HAP-1 (cell line): ENCODE results near the gene PPP1R36.
"Not testable (repeated sequence)": the region's sequence is repeated elsewhere in the genome, so short reads cannot be mapped to it uniquely, and the experiment has no call there.

Source experiments
- DNase-seq, 2 experiments: peaks; one replicate each; pipeline ENCODE4 v3.0.0-alpha.2; 2016 to 2020; ENCODE audit warnings: low spot score in 2 of 2
- H3K27me3 ChIP-seq: fragments of 250-450 bp; sonication (Bioruptor Pico); 2 replicates; pipeline ENCODE4 v1.5.1; 2020; ENCODE audit warnings: low read depth, mild to moderate bottlenecking, moderate library complexity
- H3K36me3 ChIP-seq: fragments of 250-450 bp; sonication (Bioruptor Pico); replicated peaks from 2 replicates; pipeline ENCODE4 v1.5.1; 2020; ENCODE audit warnings: mild to moderate bottlenecking
- H3K4me1 ChIP-seq: fragments of 250-450 bp; sonication (Bioruptor Pico); 2 replicates; pipeline ENCODE4 v1.5.1; 2020; ENCODE audit warnings: mild to moderate bottlenecking
- H3K4me3 ChIP-seq: fragments of 250-450 bp; sonication (Bioruptor Pico); 2 replicates; pipeline ENCODE4 v1.5.1; 2020; ENCODE audit warnings: mild to moderate bottlenecking, moderate library complexity
- H3K9me3 ChIP-seq: fragments of 250-450 bp; sonication (Bioruptor Pico); 2 replicates; pipeline ENCODE4 v1.5.1; 2020; ENCODE audit warnings: mild to moderate bottlenecking, moderate library complexity
- in situ Hi-C: fragments of 300-500 bp; cut with MboI; formaldehyde crosslinking; loops from 3 replicates; pipeline ENCODE4 v1.14.3; 2020; ENCODE audit warnings: low sequenced_read_pairs, inconsistent platforms, mixed read lengths

The PPP1R36 gene

GRCh38 chr14:64541261-64541971 lies 8.3 kb upstream of the PPP1R36 start:
- Histone ChIP-seq H3K36me3 (no peaks in the 10 kb centered on the region), H3K27me3 (no peaks in the 10 kb centered on the region), H3K4me3 (no peak overlapping the region), H3K9me3 (no peaks in the 10 kb centered on the region), H3K4me1 (no peaks in the 10 kb centered on the region; the same call in 1 of the 2 replicates)
- no peak for DNase-seq
- in situ Hi-C loops = no loop called here

- H3K36me3 ChIP-seq = no peaks in the 10 kb centered on the region
- no peak overlapping the region for H3K4me3 ChIP-seq
- no peak for DNase-seq
- in situ Hi-C loops = no loop called here
- no peaks in the 10 kb centered on the region for H3K9me3 ChIP-seq
- H3K27me3 ChIP-seq = no peaks in the 10 kb centered on the region
- H3K4me1 ChIP-seq = no peaks in the 10 kb centered on the region; the same call in 1 of the 2 replicates
Observed at GRCh38 chr14:64541972-64542835, 7.6 kb upstream of the PPP1R36 start.

GRCh38 chr14:64542836-64543201 lies 6.9 kb upstream of the PPP1R36 start:
- in situ Hi-C loops = no loop called here
- no peak for DNase-seq
- no peak overlapping the region for H3K4me3 ChIP-seq

GRCh38 chr14:64544607-64545312 lies 5.0 kb upstream of the PPP1R36 start:
- in situ Hi-C loops = no loop called here
- DNase-seq = no peak
- no peaks in the 10 kb centered on the region for H3K9me3 ChIP-seq

More at GRCh38 chr14:64542836-64543201, 6.9 kb upstream of the PPP1R36 start:
- no peaks in the 10 kb centered on the region for H3K27me3 ChIP-seq
- no peaks in the 10 kb centered on the region for H3K36me3 ChIP-seq
- no peaks in the 10 kb centered on the region for H3K9me3 ChIP-seq
- no peaks in the 10 kb centered on the region for H3K4me1 ChIP-seq

GRCh38 chr14:64549016-64549415 lies 745 bp upstream of the PPP1R36 start:
- Histone ChIP-seq H3K9me3 (no peaks in the 10 kb centered on the region), H3K4me3 (no peak overlapping the region), H3K36me3 (no peaks in the 10 kb centered on the region)

More at GRCh38 chr14:64544607-64545312, 5.0 kb upstream of the PPP1R36 start:
- Histone ChIP-seq H3K4me3 (no peak overlapping the region), H3K27me3 (no peaks in the 10 kb centered on the region), H3K4me1 (peaks cover 6% of the 10 kb centered on the region), H3K36me3 (no peaks in the 10 kb centered on the region)

GRCh38 chr14:64550621-64551333 lies 1.0 kb downstream of the PPP1R36 start:
- no peak overlapping the region for H3K4me3 ChIP-seq
- no peak for DNase-seq

More at GRCh38 chr14:64549016-64549415, 745 bp upstream of the PPP1R36 start:
- DNase-seq = no peak
- Histone ChIP-seq H3K4me1 (peaks cover 9% of the 10 kb centered on the region), H3K27me3 (0 out of 2 replicates have a peak, but pooled peaks cover 2% of the 10 kb centered on the region)
- in situ Hi-C loops = no loop called here

GRCh38 chr14:64554556-64554955 lies 4.8 kb downstream of the PPP1R36 start:
- 0 out of 2 replicates have a peak, but pooled peaks cover 2% of the 10 kb centered on the region for H3K27me3 ChIP-seq
- in situ Hi-C loops = no loop called here
- no peak for DNase-seq
- no peaks in the 10 kb centered on the region for H3K9me3 ChIP-seq
- H3K4me3 ChIP-seq = no peak overlapping the region
- no peaks in the 10 kb centered on the region for H3K36me3 ChIP-seq
- H3K4me1 ChIP-seq = peaks cover 4% of the 10 kb centered on the region

More at GRCh38 chr14:64550621-64551333, 1.0 kb downstream of the PPP1R36 start:
- 0 out of 2 replicates have a peak, but pooled peaks cover 2% of the 10 kb centered on the region for H3K27me3 ChIP-seq
- H3K36me3 ChIP-seq = no peaks in the 10 kb centered on the region
- peaks cover 9% of the 10 kb centered on the region for H3K4me1 ChIP-seq
- in situ Hi-C loops = no loop called here
- H3K9me3 ChIP-seq = no peaks in the 10 kb centered on the region

- DNase-seq = no peak
- no peaks in the 10 kb centered on the region for H3K36me3 ChIP-seq
- H3K27me3 ChIP-seq = 0 out of 2 replicates have a peak, but pooled peaks cover 2% of the 10 kb centered on the region
- H3K9me3 ChIP-seq = no peaks in the 10 kb centered on the region
- no peaks in the 10 kb centered on the region for H3K4me1 ChIP-seq
- in situ Hi-C loops = no loop called here
- no peak overlapping the region for H3K4me3 ChIP-seq
Observed at GRCh38 chr14:64556526-64556925, 6.8 kb downstream of the PPP1R36 start.

- H3K36me3 ChIP-seq, H3K4me3 ChIP-seq, H3K9me3 ChIP-seq, H3K27me3 ChIP-seq, in situ Hi-C loops, H3K4me1 ChIP-seq, DNase-seq: not testable (repeated sequence)
Observed at GRCh38 chr14:64558216-64558615, 8.5 kb downstream of the PPP1R36 start.

- no peak for DNase-seq
- H3K4me3 ChIP-seq = no peak overlapping the region
- no peaks in the 10 kb centered on the region for H3K27me3 ChIP-seq
- peaks cover 4% of the 10 kb centered on the region for H3K4me1 ChIP-seq
- H3K9me3 ChIP-seq = no peaks in the 10 kb centered on the region
- in situ Hi-C loops = no loop called here
- no peaks in the 10 kb centered on the region for H3K36me3 ChIP-seq
Observed at GRCh38 chr14:64561631-64562030, 11.9 kb downstream of the PPP1R36 start.

- no peak for DNase-seq
Observed at GRCh38 chr14:64562436-64562835, 12.7 kb downstream of the PPP1R36 start.

GRCh38 chr14:64563696-64564095 lies 13.9 kb downstream of the PPP1R36 start:
- no peak overlapping the region for H3K4me3 ChIP-seq
- H3K4me1 ChIP-seq = peaks cover 4% of the 10 kb centered on the region
- in situ Hi-C loops = no loop called here
- H3K36me3 ChIP-seq = no peaks in the 10 kb centered on the region
- H3K27me3 ChIP-seq = no peaks in the 10 kb centered on the region
- no peak for DNase-seq
- H3K9me3 ChIP-seq = no peaks in the 10 kb centered on the region

More at GRCh38 chr14:64562436-64562835, 12.7 kb downstream of the PPP1R36 start:
- in situ Hi-C loops = no loop called here
- H3K4me3 ChIP-seq = no peak overlapping the region
- no peaks in the 10 kb centered on the region for H3K9me3 ChIP-seq
- no peaks in the 10 kb centered on the region for H3K36me3 ChIP-seq
- peaks cover 4% of the 10 kb centered on the region for H3K4me1 ChIP-seq
- H3K27me3 ChIP-seq = no peaks in the 10 kb centered on the region

GRCh38 chr14:64566651-64567122 lies 16.9 kb downstream of the PPP1R36 start:
- Histone ChIP-seq H3K4me3 (no peak overlapping the region), H3K36me3 (no peaks in the 10 kb centered on the region), H3K27me3 (no peaks in the 10 kb centered on the region), H3K4me1 (peaks cover 4% of the 10 kb centered on the region), H3K9me3 (no peaks in the 10 kb centered on the region)
- no peak for DNase-seq
- in situ Hi-C loops = no loop called here
